GM21447 (cell line): ENCODE results near the gene TXNRD1.
"Not testable (repeated sequence)": the region's sequence is repeated elsewhere in the genome, so short reads cannot be mapped to it uniquely, and the experiment has no call there.

Source experiments
- ATAC-seq: cut with Tn5 transposase; IDR thresholded peaks from one replicate; pipeline ENCODE4 v1.9.1; 2021; ENCODE audit not compliant: unreplicated experiment

TXNRD1 gene

GRCh38 chr12:104215638-104216297, at the start of gene TXNRD1:
Gene TXNRD1 (plus strand): TSS chr12:104215779. CDS start chr12:104215803, 24 bp downstream.
- ATAC-seq: peak; percentile 92

- ATAC-seq: no peak
Measured at GRCh38 chr12:104165801-104166200, 49.8 kb upstream of the TXNRD1 start.

- no peak for ATAC-seq
Measured at GRCh38 chr12:104166465-104166864, 49.1 kb upstream of the TXNRD1 start.

GRCh38 chr12:104167519-104168458, 47.8 kb upstream of the TXNRD1 start:
- ATAC-seq: no peak

GRCh38 chr12:104168596-104168995, 47.0 kb upstream of the TXNRD1 start:
- ATAC-seq: no peak

- ATAC-seq: no peak
Measured at GRCh38 chr12:104171785-104172569, 43.6 kb upstream of the TXNRD1 start.

GRCh38 chr12:104172570-104172947, 43.0 kb upstream of the TXNRD1 start:
- no peak for ATAC-seq

GRCh38 chr12:104173804-104174203, 41.8 kb upstream of the TXNRD1 start:
- not testable (repeated sequence) for ATAC-seq

- ATAC-seq: no peak
Measured at GRCh38 chr12:104175726-104176247, 39.8 kb upstream of the TXNRD1 start.

GRCh38 chr12:104177336-104177662, 38.3 kb upstream of the TXNRD1 start:
- no peak for ATAC-seq

- ATAC-seq: no peak
Measured at GRCh38 chr12:104177663-104178501, 37.7 kb upstream of the TXNRD1 start.

GRCh38 chr12:104180374-104180773, 35.2 kb upstream of the TXNRD1 start:
- no peak for ATAC-seq

GRCh38 chr12:104181313-104181712, 34.3 kb upstream of the TXNRD1 start:
- ATAC-seq: no peak

- ATAC-seq: no peak
Measured at GRCh38 chr12:104182144-104182543, 33.4 kb upstream of the TXNRD1 start.

GRCh38 chr12:104182621-104183378, 32.8 kb upstream of the TXNRD1 start:
- no peak for ATAC-seq

GRCh38 chr12:104183443-104183842, 32.1 kb upstream of the TXNRD1 start:
- ATAC-seq: no peak

GRCh38 chr12:104187446-104188155, 28.0 kb upstream of the TXNRD1 start:
- ATAC-seq: no peak

- no peak for ATAC-seq
Measured at GRCh38 chr12:104188534-104188933, 27.0 kb upstream of the TXNRD1 start.
